NCI-H69 (cell line): ENCODE data around the gene VWF.
"Not testable (repeated sequence)": the region's sequence is repeated elsewhere in the genome, so short reads cannot be mapped to it uniquely, and the experiment has no call there.

Experiments used
- DNase-seq: peaks from one replicate; lab custom pipeline; 2025; lab: John Stamatoyannopoulos, UW

The VWF gene

GRCh38 chr12:6104027-6104426 is 20.4 kb downstream of the VWF start:
- no peak for DNase-seq

GRCh38 chr12:6102021-6102420 is 22.4 kb downstream of the VWF start:
- not testable (repeated sequence) for DNase-seq

GRCh38 chr12:6099316-6099715 is 25.2 kb downstream of the VWF start:
- no peak for DNase-seq

- no peak for DNase-seq
These were observed 27.1 kb downstream of the VWF start for GRCh38 chr12:6097411-6097810.

GRCh38 chr12:6096527-6096926 is 27.9 kb downstream of the VWF start:
- no peak for DNase-seq

GRCh38 chr12:6095269-6095668 is 29.2 kb downstream of the VWF start:
- DNase-seq: no peak

- DNase-seq: no peak
These were observed 30.7 kb downstream of the VWF start for GRCh38 chr12:6093764-6094163.

- DNase-seq: no peak
These were observed 31.4 kb downstream of the VWF start for GRCh38 chr12:6092784-6093722.

GRCh38 chr12:6091786-6092566 is 32.5 kb downstream of the VWF start:
- DNase-seq: no peak

GRCh38 chr12:6090803-6091202 is 33.7 kb downstream of the VWF start:
- no peak for DNase-seq

GRCh38 chr12:6088921-6089747 is 35.3 kb downstream of the VWF start:
- peak; percentile 61 for DNase-seq

- no peak for DNase-seq
These were observed 38.2 kb downstream of the VWF start for GRCh38 chr12:6086316-6086715.

GRCh38 chr12:6085841-6086240 is 38.6 kb downstream of the VWF start:
- DNase-seq: no peak

- no peak for DNase-seq
These were observed 39.5 kb downstream of the VWF start for GRCh38 chr12:6084969-6085450.

GRCh38 chr12:6084261-6084968 is 40.1 kb downstream of the VWF start:
- no peak for DNase-seq

- DNase-seq: no peak
These were observed 40.9 kb downstream of the VWF start for GRCh38 chr12:6083601-6084000.

- DNase-seq: no peak
These were observed 41.9 kb downstream of the VWF start for GRCh38 chr12:6082613-6083012.

GRCh38 chr12:6080149-6081045 is 44.1 kb downstream of the VWF start:
- peak; percentile 14 for DNase-seq

- DNase-seq: no peak
These were observed 45.9 kb downstream of the VWF start for GRCh38 chr12:6078398-6079096.

GRCh38 chr12:6077692-6078083 is 46.8 kb downstream of the VWF start:
- no peak for DNase-seq
